Measurements from ENCODE around the gene ZNF414.

ZNF414 gene

DNA sequence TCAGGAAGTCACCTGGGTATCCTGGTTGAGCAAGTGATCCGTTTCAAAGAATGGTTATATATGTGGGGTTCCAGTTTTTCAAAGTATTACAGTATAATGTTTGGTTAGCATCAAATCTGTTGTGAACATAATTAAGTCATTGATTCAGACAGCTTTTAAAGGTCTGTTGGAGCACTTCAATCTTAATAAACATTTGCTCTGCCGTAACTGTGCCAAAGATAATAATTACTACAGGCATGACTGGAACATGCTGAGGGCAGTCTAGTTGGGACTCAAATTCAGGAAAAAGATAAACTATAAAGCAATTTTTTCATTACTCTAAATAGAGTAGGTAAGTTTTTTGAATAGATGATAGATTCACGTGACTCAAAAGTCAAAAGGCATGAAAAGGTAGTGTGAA is 45.8 kb downstream of the ZNF414 start:
- DNase-seq, result no peak

DNA sequence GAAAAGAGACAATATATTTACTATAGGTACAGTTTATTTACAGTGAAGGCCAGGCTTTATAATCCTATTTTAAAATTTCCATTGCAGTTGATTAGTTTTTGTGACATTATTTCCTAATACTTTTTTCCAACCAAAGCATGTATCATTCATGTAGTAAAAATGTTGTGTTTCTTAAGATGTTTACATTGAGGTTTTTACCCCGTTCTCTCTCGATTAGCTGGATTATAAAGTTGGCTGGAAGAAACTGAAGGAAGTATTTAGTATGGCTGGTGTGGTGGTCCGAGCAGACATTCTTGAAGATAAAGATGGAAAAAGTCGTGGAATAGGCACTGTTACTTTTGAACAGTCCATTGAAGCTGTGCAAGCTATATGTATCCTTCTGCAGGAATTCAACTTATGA is 47.9 kb downstream of the ZNF414 start:
- DNase-seq, result no peak

DNA sequence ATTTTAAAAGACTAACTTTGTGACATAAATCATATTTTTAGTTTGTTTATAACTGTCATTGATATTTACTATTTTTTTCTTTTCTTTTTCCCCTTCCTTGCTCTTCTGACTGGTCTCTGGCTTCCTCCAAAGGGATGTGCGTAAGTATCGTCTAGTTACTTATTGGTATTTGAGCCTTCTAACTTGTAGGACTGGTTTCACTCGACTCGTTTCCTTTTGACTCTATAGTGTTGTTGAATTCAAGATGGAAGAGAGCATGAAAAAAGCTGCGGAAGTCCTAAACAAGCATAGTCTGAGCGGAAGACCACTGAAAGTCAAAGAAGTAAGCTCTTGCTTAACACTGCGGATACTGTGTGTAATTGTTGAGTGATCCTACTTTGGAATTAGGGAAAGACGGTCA is 50.6 kb downstream of the ZNF414 start:
- no peak for DNase-seq

DNA sequence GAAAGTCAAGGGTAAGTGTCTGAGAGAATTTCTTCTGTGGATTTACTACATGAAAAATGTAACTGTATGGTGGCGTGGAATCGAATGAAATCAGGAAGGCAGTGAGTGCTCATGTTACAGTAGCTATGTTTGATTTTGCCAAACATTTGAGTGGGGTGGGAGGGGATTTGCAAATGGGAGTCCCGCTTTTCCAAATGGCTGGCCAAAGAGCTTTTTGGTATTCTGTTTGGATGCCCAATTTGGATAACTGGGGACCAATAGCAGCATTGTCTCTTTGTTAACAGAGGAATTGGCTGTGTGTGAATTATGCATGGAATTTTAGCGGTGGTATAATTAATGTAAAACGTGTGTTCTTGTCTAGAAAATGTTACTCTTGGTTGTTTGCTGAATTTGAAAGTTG is 51.4 kb downstream of the ZNF414 start:
- no peak for DNase-seq

DNA sequence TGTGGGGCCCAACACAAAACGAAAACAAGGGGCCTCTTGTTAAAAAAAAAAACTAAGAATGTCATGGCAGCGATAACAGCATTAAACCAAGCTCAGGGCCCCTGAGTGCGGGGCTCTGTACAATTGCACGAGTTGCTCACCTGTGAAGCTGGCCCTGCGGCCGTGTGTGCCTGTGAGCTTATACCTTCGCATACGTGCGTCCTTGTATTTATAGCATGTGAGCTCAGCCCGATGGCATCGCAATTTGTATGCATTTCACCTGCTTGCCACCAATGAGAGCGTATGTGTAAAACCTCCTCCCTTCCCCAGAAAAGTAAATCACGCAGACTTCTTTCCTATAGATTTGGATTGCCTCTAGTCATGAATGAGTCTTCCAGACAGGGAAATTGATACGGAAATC is 52.1 kb downstream of the ZNF414 start:
- no peak for DNase-seq

DNA sequence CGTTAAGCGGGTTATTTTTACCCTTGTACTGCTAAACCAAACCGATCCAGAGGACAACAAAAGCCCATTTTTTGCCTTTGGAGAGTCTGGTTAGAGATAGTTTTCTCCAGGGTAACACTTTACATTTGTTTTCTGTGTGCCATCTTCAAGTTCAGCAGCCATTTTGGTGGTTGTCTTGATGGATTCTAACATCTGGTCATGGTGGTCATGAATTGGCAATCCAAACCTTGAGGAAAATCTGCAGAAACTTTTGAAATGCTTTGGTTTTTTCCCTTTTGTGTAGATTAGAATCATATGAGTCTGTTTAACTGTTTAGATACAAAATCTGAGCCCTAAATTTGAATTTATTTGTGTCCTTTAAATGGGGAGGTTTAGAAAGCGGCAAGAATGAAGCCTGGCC is 52.6 kb downstream of the ZNF414 start:
- DNase-seq, result no peak

DNA sequence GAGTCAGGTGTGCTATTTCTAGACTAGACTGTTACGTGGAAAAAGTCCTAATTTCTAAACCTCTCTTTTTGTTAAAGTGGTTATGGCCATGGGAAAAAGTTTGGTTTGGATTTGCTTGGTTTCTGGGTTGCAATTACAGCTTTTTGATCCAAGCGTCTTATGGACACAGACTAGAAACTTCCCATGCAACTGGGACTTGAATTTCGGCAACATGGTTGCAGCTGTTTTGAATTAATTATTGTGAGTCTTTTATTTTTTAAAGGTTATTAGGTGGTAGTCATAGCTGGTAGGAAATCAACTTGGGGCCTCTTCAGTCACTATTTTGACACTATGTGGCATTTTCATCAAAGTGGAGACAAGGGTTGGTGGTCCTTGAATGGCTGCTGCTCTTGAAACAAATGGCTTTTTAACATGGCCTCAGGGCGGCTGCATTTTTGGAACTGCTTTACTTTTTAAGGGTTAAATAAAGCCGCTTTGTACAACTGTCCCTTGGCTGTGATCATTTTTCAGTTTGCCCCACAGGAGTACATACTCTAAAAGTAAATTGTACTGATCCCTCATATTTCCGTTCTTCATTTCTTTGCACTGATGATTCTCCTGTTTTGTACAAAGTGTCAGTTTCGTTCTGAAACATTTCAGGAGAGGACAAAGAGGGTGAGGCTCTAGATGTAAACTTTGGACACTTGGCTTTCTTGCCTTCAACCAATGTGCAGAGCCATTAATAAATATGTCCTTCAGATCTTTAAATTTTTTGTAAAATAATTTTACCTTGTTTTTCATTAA is 53.3 kb downstream of the ZNF414 start:
- no peak for DNase-seq
